Nephron progenitor cell (in vitro differentiated cells): ENCODE results near the gene DUS1L.

Experiments used
- DNase-seq: peaks from one replicate; pipeline ENCODE4 v3.0.0; 2021
- H3K27ac Mint-ChIP-seq: 2 replicates; pipeline ENCODE4 v1.8.0; 2021; ENCODE audit warnings: mild to moderate bottlenecking, moderate library complexity, mixed read lengths
- H3K27me3 Mint-ChIP-seq: 2 replicates; pipeline ENCODE4 v1.8.0; 2021; ENCODE audit warnings: mild to moderate bottlenecking, low read depth, mixed read lengths; ENCODE audit not compliant: poor library complexity
- H3K36me3 Mint-ChIP-seq: 2 replicates; pipeline ENCODE4 v1.8.0; 2021; ENCODE audit warnings: low read depth, mixed read lengths
- H3K4me1 Mint-ChIP-seq: 2 replicates; pipeline ENCODE4 v1.8.0; 2021; ENCODE audit warnings: mixed read lengths
- H3K4me3 Mint-ChIP-seq: 2 replicates; pipeline ENCODE4 v1.8.0; 2021; ENCODE audit warnings: mild to moderate bottlenecking, moderate library complexity, mixed read lengths
- H3K9me3 Mint-ChIP-seq: 2 replicates; pipeline ENCODE4 v1.8.0; 2021; ENCODE audit warnings: mild to moderate bottlenecking, moderate library complexity, mixed read lengths
- CTCF ChIP-seq: fragments of 200-600 bp; sonication (generic); IDR thresholded peaks from 2 replicates; pipeline ENCODE4 v1.5.0; 2021; ENCODE audit warnings: antibody characterized with exemption

Gene DUS1L

DNA sequence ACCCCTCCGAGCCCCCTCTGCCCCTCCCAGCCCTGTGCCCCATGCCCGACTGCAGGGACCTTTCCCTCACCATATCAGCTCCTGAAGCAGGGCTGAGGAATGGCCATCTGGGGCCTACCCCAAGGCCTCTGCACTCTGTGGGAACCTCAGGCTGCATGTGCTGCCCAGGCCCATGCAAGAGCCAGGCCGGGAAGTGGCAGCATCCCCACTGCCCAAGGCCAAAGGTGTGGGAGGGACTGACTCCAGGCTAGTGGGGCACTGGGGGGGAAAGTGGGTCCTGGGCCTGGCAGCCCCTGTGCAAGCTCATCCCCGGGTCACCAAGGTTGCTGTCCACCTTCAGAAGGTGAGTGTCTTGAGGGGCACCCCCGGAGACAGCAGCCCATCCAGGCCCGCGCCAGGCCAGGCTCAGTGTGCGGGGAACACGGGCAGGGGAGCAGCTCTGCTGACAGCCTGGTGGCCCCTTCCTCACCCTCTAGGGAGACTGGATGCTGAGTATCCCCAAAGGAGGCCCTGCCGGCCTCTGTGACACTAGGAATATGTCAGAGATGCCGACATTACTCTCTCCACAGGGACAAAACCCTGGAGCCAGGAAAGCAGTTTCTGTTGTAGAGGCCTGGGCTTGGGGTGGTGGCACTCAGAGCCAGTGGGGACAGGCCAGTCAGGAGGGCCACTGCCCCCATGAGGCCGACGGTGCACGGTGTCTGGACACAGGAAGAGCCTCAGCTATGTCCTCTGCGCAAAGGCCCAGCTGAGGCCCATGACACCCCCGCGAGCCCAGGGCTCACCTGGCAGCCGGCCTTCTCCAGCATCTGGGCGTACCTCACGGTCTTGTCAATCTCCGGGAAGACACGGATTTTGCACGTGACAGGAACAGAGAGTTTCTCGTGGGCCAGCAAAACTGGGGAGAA, 3.3 kb downstream of the DUS1L start:
- Mint-ChIP-seq H3K36me3 (no peaks in the 10 kb centered on the region), H3K4me1 (peaks cover 4% of the 10 kb centered on the region), H3K9me3 (no peaks in the 10 kb centered on the region), H3K4me3 (no peak overlapping the region), H3K27me3 (no peaks in the 10 kb centered on the region), H3K27ac (no peak overlapping the region)
- TF ChIP-seq CTCF: no peak
- no peak for DNase-seq

DNA sequence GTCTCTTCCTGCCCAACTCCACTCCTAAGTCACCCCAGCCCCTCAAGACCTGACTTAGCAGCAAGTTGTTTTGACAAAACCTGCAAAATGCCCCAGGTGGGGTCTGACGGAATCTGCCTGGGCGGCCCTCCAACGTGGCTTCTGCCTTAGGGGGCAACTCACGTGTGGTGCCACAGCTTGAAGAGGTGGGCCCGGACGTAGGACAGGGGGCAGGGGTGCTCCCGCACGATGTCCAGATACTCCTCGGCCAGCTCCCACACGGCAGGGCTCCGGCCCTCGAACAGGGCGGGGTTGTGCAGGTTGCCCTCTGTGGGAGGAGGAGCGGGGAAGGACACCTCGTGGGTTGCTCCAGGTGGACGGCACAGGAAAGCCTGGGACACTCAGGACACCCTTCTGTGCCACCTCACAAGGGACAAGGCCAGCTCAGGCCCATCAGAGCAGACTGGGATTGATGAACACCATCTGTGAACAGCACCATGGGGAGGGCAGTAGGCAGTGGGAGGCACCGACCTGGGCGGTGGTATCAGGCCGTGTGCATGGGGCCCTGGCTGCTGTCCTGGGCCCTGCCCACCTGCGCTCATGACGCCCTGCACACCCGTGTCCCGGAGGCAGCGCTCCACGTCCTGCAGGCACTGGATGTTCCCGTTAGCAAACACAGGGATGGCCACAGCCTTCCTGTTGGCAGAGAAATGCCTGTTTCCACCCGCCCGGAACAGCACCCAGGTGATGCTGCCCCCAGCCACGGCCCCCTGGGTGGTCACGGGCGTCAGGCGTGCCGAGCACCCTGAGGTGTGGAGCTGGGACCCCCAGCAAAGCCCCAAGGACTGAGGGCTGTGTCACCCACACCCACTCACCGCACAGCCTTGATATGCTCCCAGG, 4.3 kb downstream of the DUS1L start:
- no peaks in the 10 kb centered on the region for H3K36me3 Mint-ChIP-seq
- H3K4me3 Mint-ChIP-seq: no peak overlapping the region
- H3K9me3 Mint-ChIP-seq: no peaks in the 10 kb centered on the region
- no peak for TF ChIP-seq CTCF
- no peak for DNase-seq
- H3K27me3 Mint-ChIP-seq: no peaks in the 10 kb centered on the region
- H3K27ac Mint-ChIP-seq: no peak overlapping the region
- peaks cover 3% of the 10 kb centered on the region for H3K4me1 Mint-ChIP-seq

GRCh38 chr17:82060614-82061013, 5.0 kb downstream of the DUS1L start:
- no peaks in the 10 kb centered on the region for H3K36me3 Mint-ChIP-seq
- H3K4me1 Mint-ChIP-seq: no peaks in the 10 kb centered on the region
- no peaks in the 10 kb centered on the region for H3K9me3 Mint-ChIP-seq
- TF ChIP-seq CTCF: no peak
- H3K27me3 Mint-ChIP-seq: no peaks in the 10 kb centered on the region
- no peak overlapping the region for H3K27ac Mint-ChIP-seq
- no peak for DNase-seq
- H3K4me3 Mint-ChIP-seq: no peak overlapping the region

DNA sequence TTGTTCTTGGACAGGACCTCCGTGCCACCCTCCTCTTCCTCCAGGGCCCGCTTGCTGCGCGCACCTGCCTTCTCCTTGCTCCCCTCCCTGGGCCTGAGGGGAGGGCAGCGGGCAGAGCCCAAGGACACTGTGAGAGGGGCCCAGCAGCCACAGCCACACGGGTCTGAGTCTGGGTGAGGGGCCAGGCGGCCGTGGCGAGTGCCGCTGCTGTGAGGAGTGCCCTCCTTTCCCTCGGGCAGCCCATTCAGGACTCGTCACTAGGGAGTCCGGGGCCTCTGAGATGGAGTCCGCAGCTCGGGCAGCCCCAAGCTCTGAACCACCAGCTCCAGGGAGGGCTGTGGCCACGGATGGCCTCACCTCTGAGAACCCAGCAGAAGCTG, 5.6 kb downstream of the DUS1L start:
- no peaks in the 10 kb centered on the region for H3K27me3 Mint-ChIP-seq
- no peaks in the 10 kb centered on the region for H3K36me3 Mint-ChIP-seq
- no peaks in the 10 kb centered on the region for H3K4me1 Mint-ChIP-seq
- TF ChIP-seq CTCF: no peak
- DNase-seq: no peak
- no peaks in the 10 kb centered on the region for H3K9me3 Mint-ChIP-seq
- no peak overlapping the region for H3K4me3 Mint-ChIP-seq
- H3K27ac Mint-ChIP-seq: no peak overlapping the region

DNA sequence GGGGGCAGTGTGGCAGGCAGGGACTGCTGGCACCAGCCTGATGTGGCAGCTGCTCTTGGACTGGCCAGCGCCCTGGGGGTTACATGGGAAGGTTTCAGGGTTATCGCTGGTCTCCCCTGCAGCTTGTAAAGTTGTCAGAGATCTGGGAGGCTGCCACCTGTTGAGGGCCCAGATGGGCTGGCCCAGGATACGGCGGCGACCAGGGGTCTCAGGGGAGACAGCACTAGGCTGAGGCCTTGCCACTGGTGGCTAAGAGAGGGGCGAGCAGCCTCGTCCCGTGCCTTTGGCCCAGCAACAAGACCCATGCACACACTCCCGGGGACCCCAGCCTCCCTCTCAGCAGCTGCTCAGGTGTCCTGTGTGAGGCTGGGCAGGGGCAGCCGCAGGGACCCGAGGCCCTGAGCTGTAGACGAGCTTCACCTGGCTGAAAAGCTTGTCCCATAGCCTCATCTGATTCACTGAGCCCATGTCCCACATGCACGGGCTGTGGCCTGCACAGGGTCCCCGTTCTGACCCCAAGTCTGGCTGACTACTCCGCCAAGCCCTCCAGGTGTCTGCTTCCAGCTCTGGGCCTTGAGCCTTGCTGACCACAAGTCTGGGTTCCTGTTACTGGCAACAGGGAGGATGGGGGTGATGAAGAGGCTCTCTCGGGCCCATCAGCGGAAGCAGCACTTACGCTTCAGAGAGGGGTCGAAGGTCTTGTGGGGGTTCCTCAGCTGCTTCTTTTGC, 6.2 kb downstream of the DUS1L start:
- no peaks in the 10 kb centered on the region for H3K36me3 Mint-ChIP-seq
- no peak for DNase-seq
- peak overlapping the region; percentile 68 for H3K27ac Mint-ChIP-seq
- no peaks in the 10 kb centered on the region for H3K27me3 Mint-ChIP-seq
- no peak overlapping the region for H3K4me3 Mint-ChIP-seq
- no peaks in the 10 kb centered on the region for H3K4me1 Mint-ChIP-seq
- no peaks in the 10 kb centered on the region for H3K9me3 Mint-ChIP-seq
- TF ChIP-seq CTCF: no peak
